Endothelial cell of umbilical vein (primary cell): ENCODE data around the gene SH3RF1. TPM values are rescaled to one million over a fixed set of nuclear protein-coding genes. Genes with fewer than 3 reads are reported as not detected.

Source experiments
- BruUV-seq: library from RNA; stranded (reverse); fragments of 400-500 nt; replicated peaks from 2 replicates; lab custom pipeline; 2021; lab: Mats Ljungman, UMichigan
- CTCF ChIA-PET: fragments of 300-600, 350-600 bp; sonication (Branson Sonifier 250); formaldehyde crosslinking; loops from one replicate; lab custom pipeline; 2021; ENCODE audit warnings: antibody characterized with exemption, inconsistent platforms; lab: Charles Lee
- POLR2A ChIA-PET: fragments of 300-600, 350-600 bp; sonication (Branson Sonifier 250); formaldehyde crosslinking; loops from one replicate; lab custom pipeline; 2021; ENCODE audit warnings: antibody characterized with exemption, inconsistent platforms; lab: Charles Lee
- DNase-seq: peaks from one replicate; pipeline ENCODE4 v3.0.0-alpha.2; 2011; ENCODE audit warnings: low read depth, low spot score
- FAIRE-seq: peaks from 2 replicates; lab custom pipeline; 2011; peaks lifted over from hg19 to GRCh38; lab: Jason Lieb, UNC
- H2AFZ ChIP-seq: 2 replicates; pipeline ENCODE4 v1.6.0; 2012; ENCODE audit warnings: low read depth, low read length, control low read depth, inconsistent platforms
- H3K27ac ChIP-seq: 2 replicates; pipeline ENCODE4 v1.5.1; 2011; ENCODE audit warnings: low read depth, mild to moderate bottlenecking, control low read depth, low read length, moderate library complexity; ENCODE audit not compliant: insufficient read depth
- H3K27me3 ChIP-seq, 2 experiments: 2 replicates each; pipeline versions ENCODE4 v1.6.0 to v1.6.1; 2011; ENCODE audit warnings: low read length in 2 of 2, mixed read lengths in 1 of 2; ENCODE audit not compliant: control insufficient read depth in 2 of 2, insufficient read depth in 2 of 2
- H3K36me3 ChIP-seq, 2 experiments: 2 replicates in 1 of 2; 3 replicates in 1 of 2; pipeline ENCODE4 v1.5.1; 2011; ENCODE audit warnings: low read length in 2 of 2, mild to moderate bottlenecking in 1 of 2, moderate library complexity in 1 of 2; ENCODE audit not compliant: control insufficient read depth in 2 of 2, insufficient read depth in 2 of 2; ENCODE audit errors: extremely low read depth in 1 of 2
- H3K4me1 ChIP-seq: 3 replicates; pipeline ENCODE4 v1.5.1; 2011; ENCODE audit warnings: mild to moderate bottlenecking, low read length; ENCODE audit not compliant: control insufficient read depth, insufficient read depth; ENCODE audit errors: extremely low read depth
- H3K4me2 ChIP-seq: 2 replicates; pipeline ENCODE4 v1.6.1; 2011; ENCODE audit warnings: low read length, control low read depth, mixed read lengths; ENCODE audit not compliant: insufficient read depth
- H3K4me3 ChIP-seq, 3 experiments: fragments of 200-600 bp in 1 of 3; sonication (generic), shearing (Covaris generic) in 1 of 3; replicated peaks in 1 of 3; 2 replicates each; pipeline ENCODE4 v1.5.1; 2011 to 2016; ENCODE audit warnings: control low read depth in 3 of 3, low read length in 3 of 3, mild to moderate bottlenecking in 2 of 3, inconsistent platforms in 1 of 3, low read depth in 1 of 3, moderate library complexity in 1 of 3; ENCODE audit not compliant: insufficient read depth in 1 of 3
- H3K79me2 ChIP-seq: 2 replicates; pipeline ENCODE4 v1.6.0; 2012; ENCODE audit warnings: low read length, inconsistent platforms; ENCODE audit not compliant: control insufficient read depth, insufficient read depth
- H3K9ac ChIP-seq: replicated peaks from 2 replicates; pipeline ENCODE3; 2011; ENCODE audit warnings: low read length, control low read depth; ENCODE audit not compliant: insufficient read depth; ENCODE audit errors: extremely low read depth
- H3K9me1 ChIP-seq: replicated peaks from 3 replicates; pipeline ENCODE4 v1.6.0; 2011; ENCODE audit warnings: mild to moderate bottlenecking, low read length; ENCODE audit not compliant: control insufficient read depth, insufficient read depth; ENCODE audit errors: extremely low read depth
- H3K9me3 ChIP-seq: replicated peaks from 2 replicates; pipeline ENCODE4 v1.5.1; 2012; ENCODE audit warnings: low read length, inconsistent platforms; ENCODE audit not compliant: control insufficient read depth, insufficient read depth
- H4K20me1 ChIP-seq: replicated peaks from 2 replicates; pipeline ENCODE3; 2011; ENCODE audit warnings: mild to moderate bottlenecking, low read length; ENCODE audit not compliant: control insufficient read depth, insufficient read depth; ENCODE audit errors: extremely low read depth
- EZH2 ChIP-seq: IDR thresholded peaks from 2 replicates; pipeline ENCODE4 v1.6.1; 2012; ENCODE audit warnings: borderline replicate concordance, low read depth, mild to moderate bottlenecking, moderate library complexity, low read length, inconsistent platforms; ENCODE audit not compliant: severe bottlenecking
- FOS ChIP-seq: IDR thresholded peaks from 2 replicates; pipeline ENCODE4 v1.6.1; 2011; ENCODE audit warnings: mild to moderate bottlenecking, low read length, moderate library complexity, borderline replicate concordance; ENCODE audit not compliant: insufficient read depth
- GATA2 ChIP-seq: IDR thresholded peaks from 2 replicates; pipeline ENCODE4 v1.7.0; 2011; ENCODE audit warnings: low read depth, mild to moderate bottlenecking, moderate library complexity, mixed read lengths, low read length; ENCODE audit not compliant: insufficient read length, insufficient read depth
- JUN ChIP-seq: IDR thresholded peaks from 2 replicates; pipeline ENCODE4 v1.6.1; 2011; ENCODE audit warnings: borderline replicate concordance, low read depth; ENCODE audit not compliant: insufficient read length, insufficient read depth
- MYC ChIP-seq: IDR thresholded peaks from one replicate; pipeline ENCODE4 v1.6.1; 2011; ENCODE audit warnings: mild to moderate bottlenecking, low read depth, low read length
- POLR2A ChIP-seq: IDR thresholded peaks from 2 replicates; pipeline ENCODE4 v1.6.1; 2012; ENCODE audit warnings: low read depth, mild to moderate bottlenecking, control low read depth, low read length
- POLR2AphosphoS5 ChIP-seq: IDR thresholded peaks from 2 replicates; pipeline ENCODE4 v1.6.1; 2012; ENCODE audit warnings: low read depth, mild to moderate bottlenecking, control low read depth, low read length, moderate library complexity; ENCODE audit not compliant: insufficient read depth
- dilution Hi-C: fragments of 300-500 bp; cut with MboI; formaldehyde crosslinking; loops from one replicate; pipeline ENCODE4 v1.15.0; 2019; ENCODE audit warnings: low sequenced_read_pairs; ENCODE audit not compliant: extremely low pct_ligation_motif_present
- intact Hi-C: fragments of 100-400 bp; cut with micrococcal nuclease; formaldehyde crosslinking; loops from one replicate; pipeline ENCODE4 v1.10.0; 2022
- polyA plus RNA-seq, 4 experiments: library from polyadenylated mRNA; depleted of rRNA in 3 of 4; stranded (reverse) in 3 of 4; unstranded in 1 of 4; fragments of >200 nt; gene quantifications; 2 replicates each; pipeline versions ENCODE4 v1.2.1 to v1.2.3, GENCODE V29; 2011 to 2012; ENCODE audit warnings: missing spikeins in 1 of 4
- total RNA-seq: library from RNA; stranded (reverse); gene quantifications from 2 replicates; pipeline ENCODE4 v1.2.3, GENCODE V29; 2021
- TF ChIP-seq, protein P1 (sequence below): IDR thresholded peaks from 2 replicates; pipeline ENCODE4 v1.6.1; 2011; ENCODE audit not compliant: insufficient read depth, insufficient read length
- TF ChIP-seq, protein P2 (sequence below), 2 donors: IDR thresholded peaks; 1 replicate in 1 of 2; 2 replicates in 1 of 2; pipeline ENCODE4 v1.5.1; 2011; ENCODE audit warnings: low read length in 2 of 2, mild to moderate bottlenecking in 2 of 2, moderate library complexity in 2 of 2, control low read depth in 1 of 2, inconsistent platforms in 1 of 2, low read depth in 1 of 2; ENCODE audit not compliant: insufficient read depth in 1 of 2; ENCODE audit errors: extremely low read depth in 1 of 2

SH3RF1 gene
- total and polyA plus RNA-seq, 2 donors (not counting 3 experiments of a cell fraction or from before 2014, with no cell fraction given): 16.2 to 24.9 TPM

DNA sequence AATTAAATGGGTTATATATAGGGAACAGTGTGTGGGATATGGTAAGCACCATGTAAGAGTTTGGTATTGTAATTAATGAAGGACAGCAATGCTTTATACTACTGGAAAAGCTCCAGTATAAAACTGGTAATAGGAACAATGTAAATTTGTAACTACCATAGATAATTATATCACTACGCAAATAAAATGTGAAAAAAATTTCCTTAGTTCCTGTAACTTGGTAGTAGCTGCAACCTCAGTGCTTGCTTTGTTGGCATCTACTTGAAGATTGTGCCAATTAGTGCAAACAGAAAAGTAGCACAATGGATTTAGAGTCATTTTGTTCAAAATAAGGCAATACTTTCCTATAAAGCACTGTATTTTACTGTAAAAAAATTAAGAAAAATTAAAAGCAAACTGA, 34.4 kb upstream of the SH3RF1 start:
- Histone ChIP-seq H3K27me3 (no peaks in the 10 kb centered on the region), H3K79me2 (no peaks in the 10 kb centered on the region), H3K9me3 (no peaks in the 10 kb centered on the region), H3K4me3 (no peak overlapping the region), H3K4me2 (no peak overlapping the region), H3K27ac (no peak overlapping the region), H3K36me3 (no peaks in the 10 kb centered on the region), H3K4me1 (no peaks in the 10 kb centered on the region), H3K9me1 (no peaks in the 10 kb centered on the region), H4K20me1 (no peaks in the 10 kb centered on the region), H3K9ac (no peak overlapping the region), H2AFZ (no peak overlapping the region)
- intact Hi-C loops (no loop called here), dilution Hi-C loops (no loop called here)
- TF ChIP-seq, protein P1, sequence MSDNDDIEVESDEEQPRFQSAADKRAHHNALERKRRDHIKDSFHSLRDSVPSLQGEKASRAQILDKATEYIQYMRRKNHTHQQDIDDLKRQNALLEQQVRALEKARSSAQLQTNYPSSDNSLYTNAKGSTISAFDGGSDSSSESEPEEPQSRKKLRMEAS: no peak
- TF ChIP-seq EZH2: no peak
- TF ChIP-seq POLR2A: no peak
- TF ChIP-seq MYC: no peak
- no peak for TF ChIP-seq FOS
- TF ChIP-seq, protein P2, sequence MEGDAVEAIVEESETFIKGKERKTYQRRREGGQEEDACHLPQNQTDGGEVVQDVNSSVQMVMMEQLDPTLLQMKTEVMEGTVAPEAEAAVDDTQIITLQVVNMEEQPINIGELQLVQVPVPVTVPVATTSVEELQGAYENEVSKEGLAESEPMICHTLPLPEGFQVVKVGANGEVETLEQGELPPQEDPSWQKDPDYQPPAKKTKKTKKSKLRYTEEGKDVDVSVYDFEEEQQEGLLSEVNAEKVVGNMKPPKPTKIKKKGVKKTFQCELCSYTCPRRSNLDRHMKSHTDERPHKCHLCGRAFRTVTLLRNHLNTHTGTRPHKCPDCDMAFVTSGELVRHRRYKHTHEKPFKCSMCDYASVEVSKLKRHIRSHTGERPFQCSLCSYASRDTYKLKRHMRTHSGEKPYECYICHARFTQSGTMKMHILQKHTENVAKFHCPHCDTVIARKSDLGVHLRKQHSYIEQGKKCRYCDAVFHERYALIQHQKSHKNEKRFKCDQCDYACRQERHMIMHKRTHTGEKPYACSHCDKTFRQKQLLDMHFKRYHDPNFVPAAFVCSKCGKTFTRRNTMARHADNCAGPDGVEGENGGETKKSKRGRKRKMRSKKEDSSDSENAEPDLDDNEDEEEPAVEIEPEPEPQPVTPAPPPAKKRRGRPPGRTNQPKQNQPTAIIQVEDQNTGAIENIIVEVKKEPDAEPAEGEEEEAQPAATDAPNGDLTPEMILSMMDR (IDR thresholded peaks at IDR 0.05; ENCODE audit: extremely low read depth in 1 of 2, insufficient read depth in 1 of 2, low read depth in 1 of 2, low read length in 2 of 2): no peak
- no TSS peak for BruUV-seq
- DNase-seq (no peak), FAIRE-seq (no peak)
- ChIA-PET CTCF (no interaction called here), POLR2A (no interaction called here)

DNA sequence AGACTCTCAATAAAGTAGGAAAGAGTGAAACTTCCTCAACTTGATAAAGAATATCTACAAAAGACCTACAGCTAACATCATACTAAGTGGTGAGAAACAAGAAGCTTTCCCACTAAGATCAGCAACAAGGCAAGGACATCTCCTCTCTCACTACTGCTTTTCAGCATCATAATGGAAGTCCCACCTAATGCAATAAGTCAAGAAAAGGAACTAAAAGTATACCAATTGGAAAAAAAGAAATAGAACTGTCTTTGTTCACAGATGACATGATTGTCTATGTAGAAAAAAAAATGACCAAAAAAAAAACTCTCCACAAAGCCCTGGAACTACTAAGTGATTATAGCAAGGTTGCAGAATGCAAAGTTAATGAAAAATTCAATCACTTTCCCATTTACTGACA, 25.1 kb upstream of the SH3RF1 start:
- Histone ChIP-seq H2AFZ (no peak overlapping the region), H3K4me3 (no peak overlapping the region), H3K79me2 (no peaks in the 10 kb centered on the region), H3K9me1 (no peaks in the 10 kb centered on the region), H3K9ac (no peak overlapping the region), H4K20me1 (no peaks in the 10 kb centered on the region), H3K4me1 (no peaks in the 10 kb centered on the region), H3K9me3 (no peaks in the 10 kb centered on the region), H3K27me3 (no peaks in the 10 kb centered on the region), H3K4me2 (no peak overlapping the region), H3K36me3 (no peaks in the 10 kb centered on the region), H3K27ac (no peak overlapping the region)
- dilution Hi-C loops: no loop called here
- ChIA-PET POLR2A (no interaction called here), CTCF (interaction anchor here (1.3 kb wide), 1 partner anchor 19 kb away, joined by 3 read pairs; no protein-coding TSS in a partner anchor)
- TF ChIP-seq EZH2: no peak
- TF ChIP-seq, protein P1: no peak
- no peak for TF ChIP-seq FOS
- TF ChIP-seq POLR2A: no peak
- no peak for TF ChIP-seq JUN
- no peak for TF ChIP-seq GATA2
- TF ChIP-seq MYC: no peak
- TF ChIP-seq POLR2AphosphoS5: no peak
- no TSS peak for BruUV-seq
- intact Hi-C loops: no loop called here
- FAIRE-seq (no peak), DNase-seq (no peak)
